ENCODE data around the gene WDFY3.

The WDFY3 gene

DNA sequence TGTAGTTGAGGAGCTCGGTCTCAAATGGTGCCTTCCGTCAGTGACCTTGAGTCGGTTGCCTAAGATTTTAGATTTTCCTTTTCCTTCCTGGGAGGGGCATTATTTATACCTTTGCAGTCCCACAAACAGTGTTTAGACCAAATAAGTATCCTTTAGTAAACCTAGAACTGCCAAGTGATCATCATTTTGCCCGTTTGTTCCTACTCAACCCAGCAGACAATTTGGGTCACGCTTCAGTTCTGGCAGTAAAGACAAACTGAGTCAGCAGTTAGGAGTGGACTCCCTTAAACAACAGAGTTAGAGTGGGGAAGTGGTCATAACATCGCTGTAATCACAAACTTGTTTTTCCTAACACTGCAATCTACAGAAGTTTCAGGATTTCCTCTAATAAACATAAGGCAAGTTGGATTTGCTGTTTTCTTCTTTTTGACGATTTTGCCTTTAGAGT lies 777 bp upstream of the WDFY3 start:
- H3K4me3 ChIP-seq (ENCODE audit: low read depth in 1 of 2, low read length in 2 of 2), result peak overlapping the region; percentile 83 to 99
- H3K9ac ChIP-seq (ENCODE audit: low read length), result peak overlapping the region; percentile 84
- peaks cover 8% of the 10 kb centered on the region for H3K4me1 ChIP-seq (ENCODE audit: insufficient read depth, low read length)
- no peaks in the 10 kb centered on the region for H3K36me3 ChIP-seq (ENCODE audit: insufficient read depth, low read length)
- no peaks in the 10 kb centered on the region for H3K27me3 ChIP-seq (ENCODE audit: control insufficient read depth in 1 of 2, insufficient read depth in 2 of 2, low read length in 2 of 2)
- no peaks in the 10 kb centered on the region for H3K9me3 ChIP-seq (ENCODE audit: low read length)
- peak overlapping the region; percentile 97 for H3K27ac ChIP-seq (ENCODE audit: low read depth, low read length)

DNA sequence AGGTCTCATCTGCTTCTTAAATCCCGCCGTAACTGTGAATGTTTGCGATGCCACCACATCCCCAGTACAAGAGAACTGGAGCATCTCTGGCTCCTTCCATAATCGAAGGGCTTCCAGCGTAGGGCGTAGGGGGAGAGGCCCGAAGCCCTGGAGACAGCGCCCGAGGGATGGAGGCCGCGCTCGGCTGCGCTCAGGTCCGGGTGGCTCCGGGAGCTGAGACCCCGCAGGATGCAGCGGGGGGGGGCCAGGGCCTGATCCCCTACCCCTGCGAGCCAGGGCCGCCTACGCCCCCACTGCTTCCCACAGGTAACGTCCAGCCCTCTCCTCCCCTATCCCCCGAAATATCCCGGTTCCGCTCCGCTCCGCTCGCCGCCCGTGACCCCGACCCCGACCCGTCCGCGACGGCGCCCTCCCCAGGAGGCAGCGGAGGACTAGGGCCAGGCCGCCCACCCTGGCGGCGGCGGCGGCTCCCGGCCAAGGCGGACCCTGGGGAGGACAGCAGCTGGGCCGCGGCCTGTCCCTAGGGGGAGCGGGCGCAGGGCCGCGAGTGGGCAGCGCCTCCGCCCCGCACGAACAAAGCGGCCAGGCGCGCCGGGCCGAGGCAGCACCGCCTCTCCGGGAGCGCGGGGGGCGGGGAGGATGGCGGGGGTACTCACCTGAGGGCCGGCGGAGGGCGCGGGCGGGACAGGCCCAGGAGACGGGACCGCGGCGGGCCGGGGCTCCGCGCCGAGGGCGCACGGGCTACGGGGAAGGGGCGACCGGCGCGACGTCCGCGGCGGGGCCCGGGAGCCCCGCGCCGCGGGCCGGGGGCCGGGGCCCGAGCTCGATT lies 723 bp downstream of the WDFY3 start:
- Histone ChIP-seq H3K9me3 (ENCODE audit: low read length) (no peaks in the 10 kb centered on the region), H3K36me3 (ENCODE audit: insufficient read depth, low read length) (no peaks in the 10 kb centered on the region), H3K27ac (ENCODE audit: low read depth, low read length) (peak overlapping the region; percentile 97), H3K4me1 (ENCODE audit: insufficient read depth, low read length) (peaks cover 8% of the 10 kb centered on the region), H3K27me3 (ENCODE audit: control insufficient read depth in 1 of 2, insufficient read depth in 2 of 2, low read length in 2 of 2) (no peaks in the 10 kb centered on the region), H3K9ac (ENCODE audit: low read length) (peak overlapping the region; percentile 61), H3K4me3 (ENCODE audit: low read depth in 1 of 2, low read length in 2 of 2) (peak overlapping the region; percentile 99)

GRCh38 chr4:84964995-84965552 lies 1.4 kb downstream of the WDFY3 start:
- H3K9ac ChIP-seq (ENCODE audit: low read length), result peak overlapping the region; percentile 61
- no peaks in the 10 kb centered on the region for H3K36me3 ChIP-seq (ENCODE audit: insufficient read depth, low read length)
- H3K27ac ChIP-seq (ENCODE audit: low read depth, low read length), result no peak overlapping the region
- no peaks in the 10 kb centered on the region for H3K9me3 ChIP-seq (ENCODE audit: low read length)
- H3K4me1 ChIP-seq (ENCODE audit: insufficient read depth, low read length), result peaks cover 8% of the 10 kb centered on the region
- H3K27me3 ChIP-seq (ENCODE audit: control insufficient read depth in 1 of 2, insufficient read depth in 2 of 2, low read length in 2 of 2), result no peaks in the 10 kb centered on the region
- peak overlapping the region; percentile 84 to 99 for H3K4me3 ChIP-seq (ENCODE audit: low read depth in 1 of 2, low read length in 2 of 2)

DNA sequence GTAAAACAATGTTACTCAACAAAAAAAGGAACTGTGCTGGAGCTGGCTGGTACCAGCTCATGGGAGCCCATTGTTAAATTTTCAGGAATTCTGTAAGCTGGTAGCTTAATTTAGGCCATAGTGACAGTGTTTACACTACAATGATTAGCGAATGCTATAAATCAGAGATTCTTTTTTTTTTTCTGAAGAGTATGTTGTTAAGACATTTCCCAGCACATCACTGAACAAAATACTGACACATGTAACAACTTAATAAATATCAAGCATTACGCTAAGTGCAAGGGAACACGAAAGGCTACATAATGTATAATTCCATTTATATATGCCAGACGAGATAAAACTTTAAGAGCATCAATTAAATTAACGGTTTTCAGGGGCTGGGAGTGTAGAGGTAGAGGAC lies 4.4 kb downstream of the WDFY3 start:
- no peak overlapping the region for H3K9ac ChIP-seq (ENCODE audit: low read length)
- H3K27ac ChIP-seq (ENCODE audit: low read depth, low read length), result no peak overlapping the region
- H3K4me1 ChIP-seq (ENCODE audit: insufficient read depth, low read length), result peaks cover 20% of the 10 kb centered on the region
- no peak overlapping the region for H3K4me3 ChIP-seq (ENCODE audit: low read depth in 1 of 2, low read length in 2 of 2)
- no peaks in the 10 kb centered on the region for H3K9me3 ChIP-seq (ENCODE audit: low read length)
- no peaks in the 10 kb centered on the region for H3K36me3 ChIP-seq (ENCODE audit: insufficient read depth, low read length)
- H3K27me3 ChIP-seq (ENCODE audit: control insufficient read depth in 1 of 2, insufficient read depth in 2 of 2, low read length in 2 of 2), result no peaks in the 10 kb centered on the region

- no peak overlapping the region for H3K4me3 ChIP-seq (ENCODE audit: low read depth in 1 of 2, low read length in 2 of 2)
- no peaks in the 10 kb centered on the region for H3K9me3 ChIP-seq (ENCODE audit: low read length)
- no peak overlapping the region for H3K9ac ChIP-seq (ENCODE audit: low read length)
- no peak overlapping the region for H3K27ac ChIP-seq (ENCODE audit: low read depth, low read length)
- peaks cover 26% of the 10 kb centered on the region for H3K4me1 ChIP-seq (ENCODE audit: insufficient read depth, low read length)
- no peaks in the 10 kb centered on the region for H3K36me3 ChIP-seq (ENCODE audit: insufficient read depth, low read length)
- no peaks in the 10 kb centered on the region for H3K27me3 ChIP-seq (ENCODE audit: control insufficient read depth in 1 of 2, insufficient read depth in 2 of 2, low read length in 2 of 2)
Observed at GRCh38 chr4:84958434-84958833, 8.1 kb downstream of the WDFY3 start.

- Histone ChIP-seq H3K27me3 (ENCODE audit: control insufficient read depth in 1 of 2, insufficient read depth in 2 of 2, low read length in 2 of 2) (no peaks in the 10 kb centered on the region), H3K9ac (ENCODE audit: low read length) (no peak overlapping the region), H3K4me3 (ENCODE audit: low read depth in 1 of 2, low read length in 2 of 2) (no peak overlapping the region), H3K27ac (ENCODE audit: low read depth, low read length) (no peak overlapping the region), H3K9me3 (ENCODE audit: low read length) (no peaks in the 10 kb centered on the region), H3K36me3 (ENCODE audit: insufficient read depth, low read length) (no peaks in the 10 kb centered on the region), H3K4me1 (ENCODE audit: insufficient read depth, low read length) (peaks cover 26% of the 10 kb centered on the region)
Observed at GRCh38 chr4:84957514-84958420, 8.7 kb downstream of the WDFY3 start.

DNA sequence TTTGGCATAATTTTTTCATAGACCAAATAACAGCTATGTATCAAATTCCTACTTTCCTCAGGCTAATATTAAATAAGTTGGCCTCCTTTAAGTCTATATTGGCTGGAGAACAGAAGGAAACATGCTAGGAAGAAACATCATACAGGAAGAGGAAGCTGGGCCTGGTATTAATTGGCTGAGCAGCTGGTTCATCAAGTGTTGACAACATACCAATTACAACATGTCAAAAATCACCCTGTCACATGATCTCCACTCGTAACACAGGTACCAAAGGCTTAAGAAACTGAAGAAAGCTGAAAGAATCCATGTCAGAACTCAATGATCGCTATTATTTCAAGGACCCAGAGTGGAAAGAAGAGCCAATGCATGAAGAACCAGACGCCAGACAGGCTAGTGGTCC lies 10.5 kb downstream of the WDFY3 start:
- H3K27ac ChIP-seq (ENCODE audit: low read depth, low read length), result no peak overlapping the region
- H3K9me3 ChIP-seq (ENCODE audit: low read length), result no peaks in the 10 kb centered on the region
- H3K27me3 ChIP-seq (ENCODE audit: control insufficient read depth in 1 of 2, insufficient read depth in 2 of 2, low read length in 2 of 2), result no peaks in the 10 kb centered on the region
- no peak overlapping the region for H3K9ac ChIP-seq (ENCODE audit: low read length)
- H3K4me1 ChIP-seq (ENCODE audit: insufficient read depth, low read length), result peaks cover 32% of the 10 kb centered on the region
- H3K4me3 ChIP-seq (ENCODE audit: low read depth in 1 of 2, low read length in 2 of 2), result no peak overlapping the region
- H3K36me3 ChIP-seq (ENCODE audit: insufficient read depth, low read length), result no peaks in the 10 kb centered on the region

DNA sequence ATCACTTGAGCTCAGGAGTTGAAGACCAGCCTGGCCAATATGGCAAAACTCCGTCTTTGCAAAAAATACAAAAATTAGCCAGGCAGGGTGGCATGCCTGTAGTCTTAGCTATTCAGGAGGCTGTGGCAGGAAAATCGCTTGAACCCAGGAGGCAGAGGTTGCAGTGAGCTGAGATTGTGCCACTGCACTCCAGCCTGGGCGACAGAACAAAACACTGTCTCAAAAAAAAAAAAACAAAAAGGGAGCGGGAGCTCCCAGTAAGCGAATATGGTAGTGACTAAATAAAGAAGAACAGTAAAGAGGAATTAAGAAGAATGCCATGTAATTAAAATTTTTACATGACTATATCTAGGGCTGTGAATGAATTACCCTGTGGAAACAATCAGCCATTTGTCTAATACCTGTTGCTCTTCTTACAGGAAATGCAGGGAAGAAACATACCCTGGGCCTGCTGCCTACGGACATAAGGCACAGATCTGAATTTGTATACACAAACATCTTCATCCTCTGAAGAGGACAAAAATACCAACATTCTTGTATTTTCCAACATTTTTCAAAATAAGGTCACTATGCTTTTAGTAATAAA lies 11.4 kb downstream of the WDFY3 start:
- Histone ChIP-seq H3K27ac (ENCODE audit: low read depth, low read length) (no peak overlapping the region), H3K4me3 (ENCODE audit: low read depth in 1 of 2, low read length in 2 of 2) (no peak overlapping the region), H3K4me1 (ENCODE audit: insufficient read depth, low read length) (peaks cover 32% of the 10 kb centered on the region), H3K9me3 (ENCODE audit: low read length) (no peaks in the 10 kb centered on the region), H3K36me3 (ENCODE audit: insufficient read depth, low read length) (no peaks in the 10 kb centered on the region), H3K9ac (ENCODE audit: low read length) (no peak overlapping the region), H3K27me3 (ENCODE audit: control insufficient read depth in 1 of 2, insufficient read depth in 2 of 2, low read length in 2 of 2) (no peaks in the 10 kb centered on the region)

DNA sequence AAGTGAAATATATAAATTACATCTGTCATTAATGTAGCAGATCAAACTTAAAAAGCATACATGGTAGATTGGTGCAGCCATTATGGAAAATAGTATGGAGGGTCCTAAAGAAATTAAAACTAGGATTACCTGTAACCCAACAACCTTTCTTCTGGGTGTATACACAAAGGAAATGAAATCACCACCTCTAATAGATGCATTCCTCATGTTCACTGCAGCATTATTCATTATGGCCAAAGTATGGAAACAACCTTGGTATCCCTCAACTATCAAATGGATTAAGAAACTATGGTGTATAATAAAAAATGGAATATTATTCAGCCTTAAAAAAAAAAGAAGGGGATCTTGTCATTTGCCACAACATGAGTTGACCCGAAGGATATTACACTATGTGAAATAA lies 13.7 kb downstream of the WDFY3 start:
- Histone ChIP-seq H3K4me3 (ENCODE audit: low read depth in 1 of 2, low read length in 2 of 2) (no peak overlapping the region), H3K27ac (ENCODE audit: low read depth, low read length) (no peak overlapping the region), H3K4me1 (ENCODE audit: insufficient read depth, low read length) (peaks cover 32% of the 10 kb centered on the region), H3K27me3 (ENCODE audit: control insufficient read depth in 1 of 2, insufficient read depth in 2 of 2, low read length in 2 of 2) (no peaks in the 10 kb centered on the region), H3K36me3 (ENCODE audit: insufficient read depth, low read length) (no peaks in the 10 kb centered on the region), H3K9me3 (ENCODE audit: low read length) (no peaks in the 10 kb centered on the region), H3K9ac (ENCODE audit: low read length) (no peak overlapping the region)

DNA sequence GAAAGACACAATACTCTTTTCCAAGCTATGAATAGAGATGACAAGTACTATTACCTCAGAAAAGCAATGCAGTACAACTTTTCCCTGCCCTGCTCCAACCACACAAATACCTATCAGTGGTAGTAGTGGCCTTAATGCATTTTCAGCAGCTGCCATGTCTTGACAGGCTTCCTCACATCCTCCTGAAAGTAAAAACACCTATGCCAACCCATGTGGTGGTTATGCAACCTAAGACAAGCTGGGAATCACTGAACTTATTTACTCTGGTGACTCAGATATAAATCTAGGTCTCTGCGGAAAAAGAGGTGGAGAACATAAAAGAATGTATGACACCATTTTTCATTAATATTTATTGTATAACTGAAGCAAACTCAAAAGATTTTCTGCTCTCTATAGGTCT lies 14.5 kb downstream of the WDFY3 start:
- H3K4me3 ChIP-seq (ENCODE audit: low read depth in 1 of 2, low read length in 2 of 2), result no peak overlapping the region
- H3K4me1 ChIP-seq (ENCODE audit: insufficient read depth, low read length), result peaks cover 26% of the 10 kb centered on the region

GRCh38 chr4:84948056-84948455 lies 18.4 kb downstream of the WDFY3 start:
- Histone ChIP-seq H3K36me3 (ENCODE audit: insufficient read depth, low read length) (no peaks in the 10 kb centered on the region), H3K4me3 (ENCODE audit: low read depth in 1 of 2, low read length in 2 of 2) (no peak overlapping the region), H3K27me3 (ENCODE audit: control insufficient read depth in 1 of 2, insufficient read depth in 2 of 2, low read length in 2 of 2) (no peaks in the 10 kb centered on the region), H3K27ac (ENCODE audit: low read depth, low read length) (no peak overlapping the region), H3K9me3 (ENCODE audit: low read length) (no peaks in the 10 kb centered on the region), H3K4me1 (ENCODE audit: insufficient read depth, low read length) (peaks cover 14% of the 10 kb centered on the region), H3K9ac (ENCODE audit: low read length) (no peak overlapping the region)

More for the DNA sequence above, 14.5 kb downstream of the WDFY3 start:
- no peaks in the 10 kb centered on the region for H3K36me3 ChIP-seq (ENCODE audit: insufficient read depth, low read length)
- no peaks in the 10 kb centered on the region for H3K9me3 ChIP-seq (ENCODE audit: low read length)
- H3K27ac ChIP-seq (ENCODE audit: low read depth, low read length), result no peak overlapping the region
- no peak overlapping the region for H3K9ac ChIP-seq (ENCODE audit: low read length)
- H3K27me3 ChIP-seq (ENCODE audit: control insufficient read depth in 1 of 2, insufficient read depth in 2 of 2, low read length in 2 of 2), result no peaks in the 10 kb centered on the region

All from muscle layer of colon (tissue), 2 donors.